Fibroblast of lung (primary cell): ENCODE measurements around the gene WFDC2. TPM values are rescaled to one million over a fixed set of nuclear protein-coding genes. Genes with fewer than 3 reads are reported as not detected.

Source experiments
- DNase-seq, 2 donors: peaks; one replicate each; pipeline versions ENCODE4 v3.0.0 to v3.0.0-alpha.2; 2010; ENCODE audit warnings: low read depth in 2 of 2
- H2AFZ ChIP-seq: 2 replicates; pipeline ENCODE4 v1.5.1; 2012; ENCODE audit warnings: low read length, control low read depth, inconsistent platforms
- H3K27ac ChIP-seq: 2 replicates; pipeline ENCODE4 v1.5.1; 2011; ENCODE audit warnings: low read length, control low read depth; ENCODE audit not compliant: insufficient read depth
- H3K27me3 ChIP-seq: 2 replicates; pipeline ENCODE4 v1.5.1; 2011; ENCODE audit warnings: mild to moderate bottlenecking, low read length; ENCODE audit not compliant: control insufficient read depth, insufficient read depth
- H3K36me3 ChIP-seq: 2 replicates; pipeline ENCODE4 v1.5.1; 2011; ENCODE audit warnings: low read length; ENCODE audit not compliant: control insufficient read depth, insufficient read depth
- H3K4me1 ChIP-seq: 2 replicates; pipeline ENCODE4 v1.5.1; 2011; ENCODE audit warnings: low read length; ENCODE audit not compliant: control insufficient read depth, insufficient read depth; ENCODE audit errors: extremely low read depth
- H3K4me2 ChIP-seq: 2 replicates; pipeline ENCODE4 v1.5.1; 2011; ENCODE audit warnings: low read length, control low read depth; ENCODE audit not compliant: insufficient read depth; ENCODE audit errors: extremely low read depth
- H3K4me3 ChIP-seq, 4 experiments: fragments of 200-600 bp in 1 of 4; sonication (generic) in 1 of 4; replicated peaks in 1 of 4; 2 replicates each; pipeline ENCODE4 v1.5.1; 2011 to 2016; ENCODE audit warnings: low read length in 4 of 4, low read depth in 3 of 4, mild to moderate bottlenecking in 3 of 4, control low read depth in 2 of 4, inconsistent platforms in 1 of 4, mixed read lengths in 1 of 4; ENCODE audit not compliant: insufficient read depth in 1 of 4; ENCODE audit errors: control extremely low read depth in 1 of 4
- H3K79me2 ChIP-seq: 2 replicates; pipeline ENCODE4 v1.5.1; 2012; ENCODE audit warnings: mild to moderate bottlenecking, low read length, inconsistent platforms; ENCODE audit not compliant: control insufficient read depth, insufficient read depth
- H3K9ac ChIP-seq: 2 replicates; pipeline ENCODE4 v1.5.1; 2011; ENCODE audit warnings: mild to moderate bottlenecking, low read length, control low read depth; ENCODE audit not compliant: insufficient read depth
- H3K9me3 ChIP-seq: 2 replicates; pipeline ENCODE4 v1.5.1; 2012; ENCODE audit warnings: low read depth, low read length; ENCODE audit not compliant: control insufficient read depth, insufficient read depth
- H4K20me1 ChIP-seq: 2 replicates; pipeline ENCODE4 v1.5.1; 2011; ENCODE audit warnings: low read length; ENCODE audit not compliant: control insufficient read depth, insufficient read depth; ENCODE audit errors: extremely low read depth
- CTCF ChIP-seq, 2 donors: IDR thresholded peaks in 1 of 2; conservative IDR thresholded peaks in 1 of 2; 1 replicate in 1 of 2; 2 replicates in 1 of 2; pipeline ENCODE4 v1.5.1; 2011 to 2012; ENCODE audit warnings: low read length in 2 of 2, control low read depth in 1 of 2, inconsistent platforms in 1 of 2, low read depth in 1 of 2, mild to moderate bottlenecking in 1 of 2
- EZH2 ChIP-seq: IDR thresholded peaks from 2 replicates; pipeline ENCODE4 v1.5.1; 2012; ENCODE audit warnings: low read length, control low read depth, mild to moderate bottlenecking; ENCODE audit errors: missing control alignments
- polyA plus RNA-seq, 2 donors: library from polyadenylated mRNA; depleted of rRNA in 1 of 2; stranded (reverse) in 1 of 2; unstranded in 1 of 2; fragments of >200 nt; gene quantifications; 2 replicates each; pipeline ENCODE4 v1.2.1, GENCODE V29; 2011 to 2012; ENCODE audit warnings: missing spikeins in 1 of 2
- total RNA-seq: library from RNA; depleted of rRNA; stranded (reverse); fragments of >200 nt; gene quantifications from 2 replicates; pipeline ENCODE4 v1.2.1, GENCODE V29; 2014

WFDC2 gene
- total and polyA plus RNA-seq, 2 donors (not counting 1 experiment from before 2014, with no cell fraction given) = not detected

DNA sequence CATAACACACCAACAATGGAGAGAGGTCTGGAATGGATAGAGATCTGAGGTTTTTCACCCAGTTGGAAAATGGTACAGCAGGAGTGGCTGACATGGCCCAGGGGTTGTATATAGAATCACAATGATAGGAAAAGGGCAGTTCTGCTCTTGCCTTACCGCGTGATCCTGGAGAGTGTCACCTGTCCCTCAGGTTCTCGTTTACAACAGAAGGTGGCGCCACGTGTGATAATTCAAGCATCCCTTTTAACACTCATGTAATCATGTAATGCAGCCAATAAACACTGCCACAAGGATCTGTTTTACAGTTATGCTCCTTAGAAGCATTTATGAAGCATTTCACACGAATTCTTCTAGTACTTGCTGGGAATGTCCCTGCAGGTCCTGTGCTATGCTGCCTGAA, 12.9 kb upstream of the WFDC2 start:
- Histone ChIP-seq H3K36me3 (no peaks in the 10 kb centered on the region), H3K4me2 (no peak overlapping the region), H3K4me3 (no peak overlapping the region), H2AFZ (no peak overlapping the region), H3K9ac (no peak overlapping the region), H3K4me1 (no peaks in the 10 kb centered on the region), H3K9me3 (no peaks in the 10 kb centered on the region), H3K27ac (no peak overlapping the region), H3K27me3 (no peaks in the 10 kb centered on the region), H4K20me1 (no peaks in the 10 kb centered on the region), H3K79me2 (no peaks in the 10 kb centered on the region)
- no peak for TF ChIP-seq EZH2
- DNase-seq = no peak

GRCh38 chr20:45459606-45460005, 9.9 kb upstream of the WFDC2 start:
- TF ChIP-seq CTCF (conservative IDR thresholded peaks at IDR 0.05 in 1 of 2, IDR thresholded peaks at IDR 0.05 in 1 of 2; ENCODE audit: low read depth in 1 of 2, low read length in 2 of 2) (peak in 1 of 2 donors; percentile 23), EZH2 (no peak)
- Histone ChIP-seq H3K36me3 (no peaks in the 10 kb centered on the region), H3K4me1 (no peaks in the 10 kb centered on the region), H3K9ac (no peak overlapping the region), H3K27ac (no peak overlapping the region), H3K9me3 (no peaks in the 10 kb centered on the region), H2AFZ (no peak overlapping the region), H3K4me3 (no peak overlapping the region), H3K4me2 (no peak overlapping the region), H4K20me1 (no peaks in the 10 kb centered on the region), H3K79me2 (no peaks in the 10 kb centered on the region), H3K27me3 (peaks cover 2% of the 10 kb centered on the region)
- DNase-seq = no peak

DNA sequence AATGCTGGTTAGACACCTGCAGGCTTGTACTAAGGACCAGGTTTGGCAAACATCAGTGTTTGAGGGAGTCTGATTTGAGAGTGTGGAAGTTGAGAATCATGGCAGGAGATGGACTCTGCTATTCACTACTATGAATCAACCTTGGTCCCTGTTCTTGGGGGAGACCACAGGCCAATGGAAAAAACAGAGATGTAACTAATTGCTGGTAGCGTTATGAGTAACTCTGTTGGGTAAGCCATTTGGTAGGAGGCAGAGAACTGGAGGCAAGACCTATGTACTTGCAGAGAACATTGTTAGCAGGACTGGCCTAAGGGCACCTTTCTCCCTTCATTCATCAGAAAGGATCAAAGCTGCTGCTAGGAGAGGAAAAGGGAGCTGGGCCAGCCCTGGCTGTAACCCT, 8.3 kb upstream of the WFDC2 start:
- H4K20me1 ChIP-seq = no peaks in the 10 kb centered on the region
- H3K36me3 ChIP-seq = no peaks in the 10 kb centered on the region
- H3K9ac ChIP-seq = no peak overlapping the region
- H2AFZ ChIP-seq = no peak overlapping the region
- H3K27me3 ChIP-seq = peaks cover 2% of the 10 kb centered on the region
- DNase-seq = no peak
- no peaks in the 10 kb centered on the region for H3K4me1 ChIP-seq
- TF ChIP-seq EZH2 (no peak), CTCF (conservative IDR thresholded peaks at IDR 0.05 in 1 of 2, IDR thresholded peaks at IDR 0.05 in 1 of 2; ENCODE audit: low read depth in 1 of 2, low read length in 2 of 2) (no peak)
- H3K9me3 ChIP-seq = no peaks in the 10 kb centered on the region
- H3K4me3 ChIP-seq = no peak overlapping the region
- no peak overlapping the region for H3K27ac ChIP-seq
- H3K4me2 ChIP-seq = no peak overlapping the region
- H3K79me2 ChIP-seq = no peaks in the 10 kb centered on the region
